IgD-negative memory B cell (primary cell): Measurements from ENCODE around the gene DCD. TPM values are rescaled to one million over a fixed set of nuclear protein-coding genes. Genes with fewer than 3 reads are reported as not detected.
"Not testable (repeated sequence)": the region's sequence is repeated elsewhere in the genome, so short reads cannot be mapped to it uniquely, and the experiment has no call there.

Experiments used
- H3K27ac Mint-ChIP-seq, 3 donors: one replicate each; pipeline ENCODE4 v1.8.0; 2020 to 2022; ENCODE audit warnings: mild to moderate bottlenecking in 3 of 3, mixed read lengths in 3 of 3, moderate library complexity in 1 of 3
- H3K27me3 Mint-ChIP-seq: one replicate; pipeline ENCODE4 v1.8.0; 2021; ENCODE audit warnings: mixed read lengths
- H3K36me3 Mint-ChIP-seq: one replicate; pipeline ENCODE4 v1.8.0; 2020; ENCODE audit warnings: mild to moderate bottlenecking, mixed read lengths
- H3K4me1 Mint-ChIP-seq, 3 donors: one replicate each; pipeline ENCODE4 v1.8.0; 2020 to 2022; ENCODE audit warnings: mixed read lengths in 3 of 3, mild to moderate bottlenecking in 1 of 3
- H3K4me3 Mint-ChIP-seq, 4 donors: one replicate each; pipeline ENCODE4 v1.8.0; 2020 to 2022; ENCODE audit warnings: mild to moderate bottlenecking in 4 of 4, mixed read lengths in 4 of 4, moderate library complexity in 3 of 4
- H3K9me3 Mint-ChIP-seq, 3 donors: one replicate each; pipeline ENCODE4 v1.8.0; 2020 to 2021; ENCODE audit warnings: mixed read lengths in 3 of 3, mild to moderate bottlenecking in 1 of 3
- polyA plus RNA-seq: library from polyadenylated mRNA; unstranded; fragments of 300-500 nt; fragmentation: Illumina TruSeq; gene quantifications from one replicate; pipeline ENCODE4 v1.2.3, GENCODE V29; 2021

The DCD gene
- polyA plus RNA-seq, 1 donor from 2014 or later = not detected

GRCh38 chr12:54662026-54662425, 13.9 kb upstream of the DCD start:
- no peak overlapping the region for H3K27ac Mint-ChIP-seq
- H3K27me3 Mint-ChIP-seq = peaks cover 14% of the 10 kb centered on the region
- no peaks in the 10 kb centered on the region for H3K36me3 Mint-ChIP-seq
- H3K4me3 Mint-ChIP-seq = no peak overlapping the region
- peaks cover 0 to 1% (median 0%) of the 10 kb centered on the region in 3 donors for H3K4me1 Mint-ChIP-seq
- peaks cover 0 to 3% (median 0%) of the 10 kb centered on the region in 3 donors for H3K9me3 Mint-ChIP-seq

- Mint-ChIP-seq H3K4me3 (no peak overlapping the region), H3K9me3 (peaks cover 0 to 3% (median 2%) of the 10 kb centered on the region in 3 donors), H3K27me3 (peaks cover 15% of the 10 kb centered on the region), H3K4me1 (peaks cover 0 to 1% (median 0%) of the 10 kb centered on the region in 3 donors), H3K36me3 (no peaks in the 10 kb centered on the region), H3K27ac (no peak overlapping the region)
These were observed 12.9 kb upstream of the DCD start for GRCh38 chr12:54661048-54661447.

GRCh38 chr12:54660320-54660962, 12.3 kb upstream of the DCD start:
- H3K27ac Mint-ChIP-seq = no peak overlapping the region
- H3K4me1 Mint-ChIP-seq = peaks cover 0 to 1% (median 0%) of the 10 kb centered on the region in 3 donors
- H3K4me3 Mint-ChIP-seq = no peak overlapping the region
- peaks cover 0 to 3% (median 2%) of the 10 kb centered on the region in 3 donors for H3K9me3 Mint-ChIP-seq
- no peaks in the 10 kb centered on the region for H3K36me3 Mint-ChIP-seq
- peaks cover 16% of the 10 kb centered on the region for H3K27me3 Mint-ChIP-seq

- peaks cover 15% of the 10 kb centered on the region for H3K27me3 Mint-ChIP-seq
- no peaks in the 10 kb centered on the region for H3K36me3 Mint-ChIP-seq
- H3K4me3 Mint-ChIP-seq = peak overlapping the region in 1 of 4 donors; percentile 39
- H3K27ac Mint-ChIP-seq = no peak overlapping the region
- peaks cover 0 to 2% (median 0%) of the 10 kb centered on the region in 3 donors for H3K9me3 Mint-ChIP-seq
- peaks cover 0 to 1% (median 0%) of the 10 kb centered on the region in 3 donors for H3K4me1 Mint-ChIP-seq
These were observed 10.4 kb upstream of the DCD start for GRCh38 chr12:54658306-54659264.

GRCh38 chr12:54657105-54657607, 9.0 kb upstream of the DCD start:
- peaks cover 0 to 2% (median 0%) of the 10 kb centered on the region in 3 donors for H3K9me3 Mint-ChIP-seq
- H3K27me3 Mint-ChIP-seq = peaks cover 18% of the 10 kb centered on the region
- H3K4me3 Mint-ChIP-seq = no peak overlapping the region
- no peak overlapping the region for H3K27ac Mint-ChIP-seq
- H3K4me1 Mint-ChIP-seq = peaks cover 0 to 1% (median 0%) of the 10 kb centered on the region in 3 donors
- no peaks in the 10 kb centered on the region for H3K36me3 Mint-ChIP-seq

GRCh38 chr12:54654926-54655325, 6.8 kb upstream of the DCD start:
- Mint-ChIP-seq H3K36me3 (no peaks in the 10 kb centered on the region), H3K27ac (no peak overlapping the region), H3K27me3 (peaks cover 17% of the 10 kb centered on the region), H3K4me3 (no peak overlapping the region), H3K9me3 (peaks cover 0 to 2% (median 0%) of the 10 kb centered on the region in 3 donors), H3K4me1 (peaks cover 0 to 1% (median 0%) of the 10 kb centered on the region in 3 donors)

- Mint-ChIP-seq H3K9me3 (peaks cover 0 to 2% (median 0%) of the 10 kb centered on the region in 3 donors), H3K27ac (no peak overlapping the region), H3K4me3 (no peak overlapping the region), H3K36me3 (no peaks in the 10 kb centered on the region), H3K4me1 (no peaks in the 10 kb centered on the region), H3K27me3 (peaks cover 11% of the 10 kb centered on the region)
These were observed 4.9 kb upstream of the DCD start for GRCh38 chr12:54653025-54653424.

- H3K27ac Mint-ChIP-seq = no peak overlapping the region
- no peaks in the 10 kb centered on the region for H3K36me3 Mint-ChIP-seq
- no peaks in the 10 kb centered on the region for H3K4me1 Mint-ChIP-seq
- peaks cover 9% of the 10 kb centered on the region for H3K27me3 Mint-ChIP-seq
- H3K4me3 Mint-ChIP-seq = no peak overlapping the region
- H3K9me3 Mint-ChIP-seq = no peaks in the 10 kb centered on the region
These were observed 2.7 kb upstream of the DCD start for GRCh38 chr12:54650889-54651288.

GRCh38 chr12:54650409-54650808, 2.2 kb upstream of the DCD start:
- Mint-ChIP-seq H3K27ac (no peak overlapping the region), H3K4me1 (no peaks in the 10 kb centered on the region), H3K9me3 (no peaks in the 10 kb centered on the region), H3K4me3 (no peak overlapping the region), H3K36me3 (no peaks in the 10 kb centered on the region), H3K27me3 (peaks cover 9% of the 10 kb centered on the region)

GRCh38 chr12:54649825-54650224, 1.7 kb upstream of the DCD start:
- H3K4me1 Mint-ChIP-seq = no peaks in the 10 kb centered on the region
- no peaks in the 10 kb centered on the region for H3K36me3 Mint-ChIP-seq
- H3K27ac Mint-ChIP-seq = no peak overlapping the region
- no peaks in the 10 kb centered on the region for H3K9me3 Mint-ChIP-seq
- H3K4me3 Mint-ChIP-seq = no peak overlapping the region
- H3K27me3 Mint-ChIP-seq = peaks cover 9% of the 10 kb centered on the region

- peaks cover 7 to 13% (median 10%) of the 10 kb centered on the region in 3 donors for H3K4me1 Mint-ChIP-seq
- no peak overlapping the region for H3K27ac Mint-ChIP-seq
- peaks cover 0 to 3% (median 0%) of the 10 kb centered on the region in 3 donors for H3K9me3 Mint-ChIP-seq
- peak overlapping the region in 1 of 4 donors; percentile 45 for H3K4me3 Mint-ChIP-seq
- H3K27me3 Mint-ChIP-seq = peaks cover 14% of the 10 kb centered on the region
- peaks cover 2% of the 10 kb centered on the region for H3K36me3 Mint-ChIP-seq
These were observed 6.6 kb downstream of the DCD start for GRCh38 chr12:54641554-54641953.

- peaks cover 0 to 3% (median 0%) of the 10 kb centered on the region in 3 donors for H3K9me3 Mint-ChIP-seq
- peaks cover 9% of the 10 kb centered on the region for H3K27me3 Mint-ChIP-seq
- peaks cover 7 to 13% (median 10%) of the 10 kb centered on the region in 3 donors for H3K4me1 Mint-ChIP-seq
- no peak overlapping the region for H3K27ac Mint-ChIP-seq
- peaks cover 2% of the 10 kb centered on the region for H3K36me3 Mint-ChIP-seq
- H3K4me3 Mint-ChIP-seq = no peak overlapping the region
These were observed 7.1 kb downstream of the DCD start for GRCh38 chr12:54641089-54641488.

GRCh38 chr12:54639112-54639511, 9.1 kb downstream of the DCD start:
- H3K4me3 Mint-ChIP-seq, H3K27me3 Mint-ChIP-seq, H3K36me3 Mint-ChIP-seq, H3K27ac Mint-ChIP-seq, H3K9me3 Mint-ChIP-seq: not testable (repeated sequence)
- peaks cover 7 to 13% (median 10%) of the 10 kb centered on the region in 3 donors for H3K4me1 Mint-ChIP-seq

GRCh38 chr12:54634795-54635194, 13.4 kb downstream of the DCD start, which contains the start of gene LACRT:
LACRT (minus strand) TSS chr12:54634895; CDS start chr12:54634841, 54 bp downstream.
- no peak within 1 kb of the TSS for H3K4me3 Mint-ChIP-seq
- no peaks in the 10 kb centered on the region for H3K36me3 Mint-ChIP-seq
- no peak within 1 kb of the TSS for H3K27ac Mint-ChIP-seq
- no peaks in the 10 kb centered on the region for H3K4me1 Mint-ChIP-seq
- peaks cover 10% of the 10 kb centered on the region for H3K27me3 Mint-ChIP-seq
- peaks cover 0 to 3% (median 0%) of the 10 kb centered on the region in 3 donors for H3K9me3 Mint-ChIP-seq
